ENCODE data around the gene HMOX1.

DNA sequence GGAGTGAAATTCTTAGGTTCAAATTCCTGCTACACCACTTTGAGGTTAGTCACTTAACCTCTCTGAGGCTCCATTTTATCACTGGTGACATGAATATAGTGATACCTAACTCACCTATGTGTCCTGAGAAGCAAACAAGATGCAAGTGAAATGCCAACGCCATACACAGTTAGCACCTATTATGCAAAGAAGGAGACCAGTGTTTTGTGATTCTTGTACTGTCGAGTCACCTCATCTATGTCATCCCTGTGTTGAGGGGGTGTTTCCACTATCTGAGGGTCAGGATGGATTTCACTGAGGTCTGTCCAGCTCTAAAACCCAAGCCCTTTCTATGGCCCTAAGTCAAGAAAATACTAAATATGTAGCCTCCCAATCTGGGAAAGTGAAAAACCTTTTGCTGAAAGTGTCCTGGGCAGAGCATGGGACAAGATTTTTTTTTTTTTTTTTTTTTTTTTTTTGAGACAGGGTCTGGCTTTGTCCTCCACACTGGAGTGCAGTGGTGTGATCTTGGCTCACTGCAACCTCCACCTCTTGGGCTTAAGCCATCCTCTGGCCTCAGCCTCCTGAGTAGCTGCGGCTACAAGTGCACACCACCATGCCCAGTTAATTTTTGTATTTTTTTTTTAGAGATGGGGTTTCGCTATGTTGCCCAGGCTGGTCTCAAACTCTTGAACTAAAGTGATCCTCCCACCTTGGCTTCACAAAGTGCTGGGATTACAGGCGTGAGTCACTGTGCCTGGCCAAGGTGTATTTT is 14.1 kb downstream of the HMOX1 start:
- TF ChIP-seq ETV6 (CRISPR knock-in tag; conservative IDR thresholded peaks at IDR 0.05) (no peak), JUN (CRISPR knock-in tag; IDR thresholded peaks at IDR 0.05) (no peak)
